HG02852 (cell line): ENCODE data around the gene TCF25.
"Not testable (repeated sequence)": the region's sequence is repeated elsewhere in the genome, so short reads cannot be mapped to it uniquely, and the experiment has no call there.

Experiments used
- ATAC-seq: cut with Tn5 transposase; IDR thresholded peaks from one replicate; pipeline ENCODE4 v1.9.1; 2021; ENCODE audit warnings: mild to moderate bottlenecking, moderate library complexity; ENCODE audit not compliant: unreplicated experiment

Gene TCF25

DNA sequence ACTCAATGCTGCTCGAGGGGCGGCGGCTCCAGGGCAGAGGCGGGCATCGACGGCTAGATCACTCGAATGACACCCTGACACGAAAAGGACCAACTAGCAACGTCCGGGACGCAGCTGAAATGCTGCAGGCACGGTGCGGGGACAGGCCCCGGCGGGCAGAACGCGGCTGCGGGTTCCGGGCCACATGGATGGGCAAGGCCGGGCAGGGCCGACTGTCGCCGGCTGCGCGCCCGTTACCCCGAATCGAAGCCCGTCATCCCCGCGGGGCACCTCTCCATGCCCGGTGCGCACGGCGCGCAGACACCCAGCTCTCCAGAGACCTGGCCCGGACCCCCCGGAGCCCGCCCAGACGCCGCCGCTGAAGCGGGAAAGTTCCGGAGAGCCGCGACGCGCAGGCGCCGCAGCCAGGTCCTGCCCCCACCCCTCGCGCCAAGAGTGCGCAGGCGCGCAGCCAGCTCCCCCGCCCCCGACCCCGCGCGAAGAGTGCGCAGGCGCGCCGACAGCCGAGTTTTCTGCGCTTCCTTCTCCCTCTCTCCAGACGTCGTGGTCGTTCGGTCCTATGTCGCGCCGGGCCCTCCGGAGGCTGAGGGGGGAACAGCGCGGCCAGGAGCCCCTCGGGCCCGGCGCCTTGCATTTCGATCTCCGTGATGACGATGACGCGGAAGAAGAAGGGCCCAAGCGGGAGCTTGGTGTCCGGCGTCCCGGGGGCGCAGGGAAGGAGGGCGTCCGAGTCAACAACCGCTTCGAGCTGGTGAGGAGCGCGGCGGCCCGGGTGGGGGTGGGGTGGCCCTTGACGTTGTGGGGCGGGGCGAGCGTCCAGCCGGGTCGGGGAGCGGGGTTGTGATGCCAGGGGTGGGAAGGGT is at the start of gene TCF25:
TSS of gene TCF25 (plus strand) at position 484 of the 863 bp plus-strand sequence. CDS start at position 560, 76 bp downstream.
- peak; percentile 38 for ATAC-seq

- not testable (repeated sequence) for ATAC-seq
Observed at GRCh38 chr16:89823824-89824148, 49.6 kb upstream of the TCF25 start.

- ATAC-seq, result no peak
Observed at GRCh38 chr16:89826531-89827382, 46.6 kb upstream of the TCF25 start.

- ATAC-seq, result no peak
Observed at GRCh38 chr16:89827383-89828198, 45.8 kb upstream of the TCF25 start.

GRCh38 chr16:89828199-89828869 is 45.1 kb upstream of the TCF25 start, which contains the start of gene SPIRE2:
SPIRE2 (plus strand) TSS chr16:89828475; CDS start chr16:89828551, 76 bp downstream.
- ATAC-seq, result no peak

GRCh38 chr16:89828870-89829629 is 44.3 kb upstream of the TCF25 start:
- no peak for ATAC-seq

- ATAC-seq, result no peak
Observed at GRCh38 chr16:89829630-89830437, 43.6 kb upstream of the TCF25 start.

- ATAC-seq, result no peak
Observed at GRCh38 chr16:89831810-89832328, 41.5 kb upstream of the TCF25 start.

- ATAC-seq, result not testable (repeated sequence)
Observed at GRCh38 chr16:89833664-89834363, 39.6 kb upstream of the TCF25 start.

DNA sequence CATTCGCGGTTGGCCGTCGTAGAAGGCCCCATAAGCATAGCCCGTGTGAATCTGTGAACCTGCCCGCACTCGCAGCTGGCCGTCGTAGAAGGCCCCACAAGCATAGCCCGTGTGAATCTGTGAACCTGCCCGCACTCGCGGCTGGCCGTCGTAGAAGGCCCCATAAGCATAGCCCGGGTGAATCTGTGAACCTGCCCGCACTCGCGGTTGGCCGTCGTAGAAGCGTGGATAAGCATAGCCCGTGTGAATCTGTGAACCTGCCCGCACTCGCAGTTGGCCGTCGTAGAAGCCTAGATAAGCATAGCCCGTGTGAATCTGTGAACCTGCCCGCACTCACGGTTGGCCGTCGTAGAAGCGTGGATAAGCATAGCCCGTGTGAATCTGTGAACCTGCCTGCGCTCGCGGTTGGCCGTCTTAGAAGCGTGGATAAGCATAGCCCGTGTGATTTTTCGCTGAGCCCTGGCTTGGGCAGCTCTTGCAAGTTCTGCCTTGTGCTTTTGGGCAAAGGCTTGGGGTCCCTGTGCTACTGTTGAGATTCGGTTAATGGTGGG is 38.5 kb upstream of the TCF25 start:
- not testable (repeated sequence) for ATAC-seq

- ATAC-seq, result not testable (repeated sequence)
Observed at GRCh38 chr16:89836484-89836883, 36.9 kb upstream of the TCF25 start.

DNA sequence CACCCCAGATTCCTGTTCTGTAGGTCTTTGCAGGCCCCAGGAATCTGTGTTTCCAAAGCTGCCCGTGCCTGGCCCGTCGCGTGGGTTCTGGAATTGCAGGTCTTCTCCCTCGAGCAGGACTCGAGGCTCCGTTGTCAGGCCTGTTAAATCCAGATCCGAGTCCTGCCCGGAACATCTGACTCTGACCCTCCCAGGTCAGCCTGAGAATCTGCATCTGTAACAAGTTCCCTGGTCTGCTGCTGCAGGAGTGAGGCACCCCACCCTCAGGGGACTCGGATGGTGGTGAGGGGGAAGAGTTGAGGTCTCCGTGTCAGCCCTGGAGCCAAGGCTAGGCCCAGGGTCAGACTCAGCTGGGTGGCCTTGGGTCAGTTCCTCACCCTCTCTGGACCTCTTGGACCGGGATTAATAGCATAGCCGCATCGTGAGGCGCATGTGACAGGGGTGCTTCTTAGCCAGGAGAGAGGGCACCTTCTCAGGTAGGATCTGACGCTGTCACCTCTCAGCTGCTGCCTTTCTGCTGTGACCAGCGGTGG is 36.3 kb upstream of the TCF25 start:
- ATAC-seq, result no peak

DNA sequence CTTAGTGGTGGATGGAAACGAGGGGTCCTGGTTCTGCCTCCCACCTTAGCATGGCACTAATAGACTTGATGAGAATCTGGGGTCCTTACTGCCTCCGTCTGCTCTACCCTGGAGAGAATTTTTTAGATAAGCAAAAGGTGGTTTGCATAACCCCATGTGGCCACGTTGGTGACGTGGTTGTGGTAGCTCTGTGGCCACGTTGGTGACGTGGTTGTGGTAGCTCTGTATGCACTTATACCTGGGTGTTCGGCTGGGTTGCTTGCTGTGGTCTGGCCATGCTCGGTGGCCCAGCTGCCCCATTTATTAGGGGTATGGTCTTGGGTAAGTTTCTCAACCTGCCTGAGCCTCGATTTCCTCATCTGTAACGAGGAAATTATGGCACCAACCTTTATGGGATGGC is 32.1 kb upstream of the TCF25 start:
- ATAC-seq, result no peak

GRCh38 chr16:89842471-89843408 is 30.7 kb upstream of the TCF25 start:
- ATAC-seq, result no peak

- no peak for ATAC-seq
Observed at GRCh38 chr16:89843409-89844350, 29.7 kb upstream of the TCF25 start.
